Spleen (tissue), 11 donors: ENCODE results near the gene MRPL32. TPM values are rescaled to one million over a fixed set of nuclear protein-coding genes. Genes with fewer than 3 reads are reported as not detected.

ENCODE experiments used
- DNase-seq: peaks from one replicate; pipeline ENCODE4 v3.0.0-alpha.2; 2020
- H3K27ac ChIP-seq, 8 donors: fragments of 200-600 bp; sonication (generic) in 7 of 8; 1 replicate in 4 of 8; 2 replicates in 4 of 8; pipeline versions ENCODE4 v1.5.0 to v1.8.0; 2016 to 2021; ENCODE audit warnings: inconsistent platforms in 4 of 8, mild to moderate bottlenecking in 4 of 8, moderate library complexity in 1 of 8
- H3K27me3 ChIP-seq, 7 donors: fragments of 200-600 bp; sonication (generic) in 6 of 7; replicated peaks in 1 of 7; 1 replicate in 4 of 7; 2 replicates in 3 of 7; pipeline versions ENCODE4 v1.5.0 to v1.8.0; 2016 to 2021; ENCODE audit warnings: inconsistent platforms in 3 of 7, mild to moderate bottlenecking in 1 of 7
- H3K36me3 ChIP-seq, 6 donors: fragments of 200-600 bp; sonication (generic) in 5 of 6; 1 replicate in 4 of 6; 2 replicates in 2 of 6; pipeline versions ENCODE4 v1.5.0 to v1.8.0; 2016 to 2021; ENCODE audit warnings: inconsistent platforms in 2 of 6
- H3K4me1 ChIP-seq, 6 donors: fragments of 200-600 bp; sonication (generic) in 5 of 6; 1 replicate in 3 of 6; 2 replicates in 3 of 6; pipeline versions ENCODE4 v1.5.0 to v1.8.0; 2016 to 2021; ENCODE audit warnings: inconsistent platforms in 3 of 6
- H3K4me3 ChIP-seq, 8 donors: fragments of 200-600 bp; sonication (generic) in 7 of 8; 1 replicate in 4 of 8; 2 replicates in 4 of 8; pipeline versions ENCODE4 v1.5.0 to v1.8.0; 2016 to 2021; ENCODE audit warnings: inconsistent platforms in 4 of 8, mild to moderate bottlenecking in 4 of 8, moderate library complexity in 2 of 8
- H3K9me3 ChIP-seq, 8 donors: fragments of 200-600 bp; sonication (generic) in 7 of 8; 1 replicate in 4 of 8; 2 replicates in 4 of 8; pipeline versions ENCODE4 v1.5.0 to v1.8.0; 2016 to 2021; ENCODE audit warnings: inconsistent platforms in 4 of 8
- POLR2A ChIP-seq, 3 donors: fragments of 450-650 bp; IDR thresholded peaks; one replicate each; pipeline ENCODE4 v1.5.1; 2017; ENCODE audit warnings: antibody characterized with exemption in 3 of 3, mild to moderate bottlenecking in 1 of 3
- POLR2AphosphoS5 ChIP-seq, 3 donors: sonication (generic); formaldehyde crosslinking; IDR thresholded peaks; one replicate each; pipeline ENCODE4 v1.5.1; 2017; ENCODE audit warnings: antibody characterized with exemption in 3 of 3
- WGBS, 5 donors: extraction: QIAGEN DNeasy Blood & Tissue Kit in 3 of 5; methylation state at CpG; one replicate each; pipeline versions ENCODE4 v1.1.5 to v1.1.7; 2013 to 2018; 5-methylcytosine and 5-hydroxymethylcytosine counted together
- intact Hi-C: fragments of 100-400 bp; cut with DNase I; formaldehyde crosslinking; loops from one replicate; pipeline ENCODE4 v1.15.0; 2023; ENCODE audit warnings: low total_unique reads
- polyA plus RNA-seq, 3 donors: library from polyadenylated mRNA; stranded (reverse); fragments of 200-250 nt; gene quantifications; one replicate each; pipeline ENCODE4 v1.2.1, GENCODE V29; 2013
- total RNA-seq, 7 donors: library from RNA; depleted of rRNA in 3 of 7; stranded (reverse); fragments of >200 nt in 3 of 7; fragmentation: NEBNext Ultra II Directional in 4 of 7; extraction: Animal tissue kit (Norgen Biotek cat#: 25700) in 4 of 7; gene quantifications; one replicate each; pipeline versions ENCODE4 v1.1.0 to v1.2.1, GENCODE V29; 2016 to 2021
- TF ChIP-seq, protein P1 (sequence below), 11 experiments: fragments of 200-600 bp in 7 of 11; fragments of 450-650 bp in 4 of 11; sonication (generic) in 4 of 11; IDR thresholded peaks in 8 of 11; conservative IDR thresholded peaks in 3 of 11; 1 replicate in 7 of 11; 2 replicates in 4 of 11; pipeline versions ENCODE4 v1.4.0 to v1.8.0; 2016 to 2021; ENCODE audit warnings: antibody characterized with exemption in 11 of 11, inconsistent platforms in 4 of 11, mild to moderate bottlenecking in 1 of 11
- donor health status: healthy with polysubstance abuse.
- donor health status: DM: no; HTN: no; CAD: no; lungs with moderate emphysema.
- donor health status: DM: no; HTN: no; CAD: no.
- donor health status: Bipolar disorder and iron deficiency.
- donor health status: healthy.
- donor health status: DM: no; HTN: no; CAD: no.
- donor health status: DM: yes; HTN: yes; CAD: no.

The MRPL32 gene
- total and polyA plus RNA-seq, 10 donors = 27.7 to 59.4 (median 36.9) TPM

DNA sequence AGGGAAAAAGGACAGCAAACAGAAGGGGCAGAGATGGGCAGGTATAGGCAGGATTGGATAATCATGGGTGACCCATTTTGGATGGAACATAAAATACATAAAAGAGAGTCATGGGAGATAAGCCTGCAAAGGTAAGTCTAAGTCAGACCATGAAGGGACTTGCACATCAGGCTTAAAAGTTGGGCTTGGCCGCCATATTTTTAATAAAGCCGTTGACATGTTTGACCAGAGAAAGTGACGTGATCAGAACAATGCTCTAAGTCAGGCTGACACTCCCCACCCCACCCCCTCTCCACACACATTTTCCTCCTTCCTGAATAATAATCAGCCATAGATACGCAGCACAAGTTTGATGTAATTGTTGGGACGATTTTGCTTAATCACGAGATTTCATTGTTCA is 54.0 kb downstream of the MRPL32 start:
- H3K9me3 ChIP-seq = peaks cover 0 to 15% (median 9%) of the 10 kb centered on the region in 8 donors
- WGBS, 5 donors = 92 to 95% (median 94%) methylated on average over 6 of the region's 6 CpGs
- intact Hi-C loops = no loop called here
- TF ChIP-seq, protein P1, sequence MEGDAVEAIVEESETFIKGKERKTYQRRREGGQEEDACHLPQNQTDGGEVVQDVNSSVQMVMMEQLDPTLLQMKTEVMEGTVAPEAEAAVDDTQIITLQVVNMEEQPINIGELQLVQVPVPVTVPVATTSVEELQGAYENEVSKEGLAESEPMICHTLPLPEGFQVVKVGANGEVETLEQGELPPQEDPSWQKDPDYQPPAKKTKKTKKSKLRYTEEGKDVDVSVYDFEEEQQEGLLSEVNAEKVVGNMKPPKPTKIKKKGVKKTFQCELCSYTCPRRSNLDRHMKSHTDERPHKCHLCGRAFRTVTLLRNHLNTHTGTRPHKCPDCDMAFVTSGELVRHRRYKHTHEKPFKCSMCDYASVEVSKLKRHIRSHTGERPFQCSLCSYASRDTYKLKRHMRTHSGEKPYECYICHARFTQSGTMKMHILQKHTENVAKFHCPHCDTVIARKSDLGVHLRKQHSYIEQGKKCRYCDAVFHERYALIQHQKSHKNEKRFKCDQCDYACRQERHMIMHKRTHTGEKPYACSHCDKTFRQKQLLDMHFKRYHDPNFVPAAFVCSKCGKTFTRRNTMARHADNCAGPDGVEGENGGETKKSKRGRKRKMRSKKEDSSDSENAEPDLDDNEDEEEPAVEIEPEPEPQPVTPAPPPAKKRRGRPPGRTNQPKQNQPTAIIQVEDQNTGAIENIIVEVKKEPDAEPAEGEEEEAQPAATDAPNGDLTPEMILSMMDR (IDR thresholded peaks at IDR 0.05 in 8 of 11, conservative IDR thresholded peaks at IDR 0.05 in 3 of 11) = no peak
- TF ChIP-seq POLR2AphosphoS5 (IDR thresholded peaks at IDR 0.05) = no peak
- TF ChIP-seq POLR2A (IDR thresholded peaks at IDR 0.05) = no peak
- no peaks in the 10 kb centered on the region for H3K27me3 ChIP-seq
- no peak overlapping the region for H3K4me3 ChIP-seq
- no peak overlapping the region for H3K27ac ChIP-seq
- H3K36me3 ChIP-seq = no peaks in the 10 kb centered on the region
- DNase-seq = no peak
- no peaks in the 10 kb centered on the region for H3K4me1 ChIP-seq

DNA sequence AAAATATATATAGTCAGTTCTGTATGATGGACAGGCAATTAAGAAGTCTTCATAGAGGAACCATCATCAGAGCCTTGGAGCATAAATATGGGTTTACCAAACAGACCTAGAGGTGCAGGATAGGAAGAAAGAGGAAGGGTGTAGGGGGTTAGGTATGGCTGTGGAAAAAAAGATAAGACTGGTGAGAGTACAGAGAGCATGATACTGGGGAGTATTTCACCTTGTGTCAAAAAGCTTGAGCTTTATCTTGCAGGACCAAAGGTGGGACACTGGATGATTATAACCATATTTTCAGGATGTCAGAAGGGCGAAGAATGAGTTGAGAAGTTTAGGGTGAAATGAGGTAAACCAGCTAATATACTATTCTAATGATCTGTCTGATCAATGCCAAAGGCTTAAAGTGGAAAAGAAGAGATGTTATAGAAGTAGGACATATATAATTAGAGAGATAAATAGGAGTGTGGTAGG is 54.6 kb downstream of the MRPL32 start:
- no peak for DNase-seq
- WGBS, 5 donors = 75 to 86% (median 81%) methylated on average over 1 of the region's 1 CpG

More for the DNA sequence above, 54.6 kb downstream of the MRPL32 start:
- Histone ChIP-seq H3K4me1 (no peaks in the 10 kb centered on the region), H3K4me3 (no peak overlapping the region), H3K9me3 (peaks cover 0 to 15% (median 9%) of the 10 kb centered on the region in 8 donors), H3K27ac (no peak overlapping the region), H3K27me3 (peaks cover 0 to under 1% (median 0%) of the 10 kb centered on the region in 7 donors), H3K36me3 (no peaks in the 10 kb centered on the region)
- TF ChIP-seq, protein P1 (IDR thresholded peaks at IDR 0.05 in 8 of 11, conservative IDR thresholded peaks at IDR 0.05 in 3 of 11) = no peak
- TF ChIP-seq POLR2AphosphoS5 (IDR thresholded peaks at IDR 0.05) (no peak), POLR2A (IDR thresholded peaks at IDR 0.05) (no peak)
- intact Hi-C loops = no loop called here

Other genes with a start within 250 kb of the MRPL32 start
- gene C7orf25, start 20.3 kb upstream of the MRPL32 start, total RNA-seq = 10 to 100 TPM in 1 of 7 donors, 1 to 10 TPM in 6; 4.4 to 19.5 (median 6.5) TPM
- gene C7orf25, start 20.3 kb upstream of the MRPL32 start, polyA plus RNA-seq = 1 to 10 TPM; 1.7 to 4.0 (median 2.8) TPM
- gene PSMA2, start 202 bp upstream of the MRPL32 start, total RNA-seq = 10 to 100 TPM; 44.3 to 71.1 (median 58.2) TPM
- 100 to 1,000 TPM in 2 of 3 donors, 10 to 100 TPM in 1; 95.9 to 144 (median 144) TPM for gene PSMA2, start 202 bp upstream of the MRPL32 start, polyA plus RNA-seq
- gene HECW1, start 180.3 kb downstream of the MRPL32 start, total RNA-seq = 1 to 10 TPM in 1 of 7 donors, under 1 TPM in 5, not detected in 1; 0.09 to 1.5 (median 0.51) TPM
- gene HECW1, start 180.3 kb downstream of the MRPL32 start, polyA plus RNA-seq = under 1 TPM; 0.03 to 0.06 (median 0.04) TPM